GM12801 (cell line): ENCODE results near the gene GREM2.

Experiments
- CTCF ChIP-seq: IDR thresholded peaks from one replicate; pipeline ENCODE4 v1.5.1; 2011; ENCODE audit warnings: control low read depth; ENCODE audit not compliant: insufficient read length; ENCODE audit errors: extremely low read depth

GREM2 gene

GRCh38 chr1:240516069-240516468 lies 95.9 kb downstream of the GREM2 start:
- TF ChIP-seq CTCF: no peak

GRCh38 chr1:240515505-240515904 lies 96.5 kb downstream of the GREM2 start:
- no peak for TF ChIP-seq CTCF

GRCh38 chr1:240511789-240512188 lies 100.2 kb downstream of the GREM2 start:
- no peak for TF ChIP-seq CTCF

DNA sequence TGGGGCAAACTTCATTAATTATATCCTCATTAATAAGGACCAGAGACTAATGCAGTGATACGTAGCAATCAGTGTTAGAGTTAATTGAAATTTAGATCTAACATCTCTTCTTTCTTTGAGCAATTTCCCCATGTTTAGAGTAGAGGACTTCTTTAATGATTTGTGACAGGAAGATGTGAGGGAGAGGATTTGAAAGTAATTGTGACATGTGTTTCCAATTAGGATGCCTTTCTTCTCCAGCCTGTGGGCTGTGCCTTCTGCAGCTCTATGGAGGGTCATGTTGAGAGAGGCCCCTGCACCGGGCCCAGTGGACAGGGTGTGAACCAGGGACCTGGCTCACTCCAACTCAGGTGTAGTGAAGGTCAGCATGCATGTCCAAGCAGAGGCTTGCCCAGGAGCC lies 103.0 kb downstream of the GREM2 start:
- TF ChIP-seq CTCF: no peak

- no peak for TF ChIP-seq CTCF
These were observed 103.8 kb downstream of the GREM2 start for GRCh38 chr1:240508201-240508600.

GRCh38 chr1:240506176-240506575 lies 105.8 kb downstream of the GREM2 start:
- no peak for TF ChIP-seq CTCF

DNA sequence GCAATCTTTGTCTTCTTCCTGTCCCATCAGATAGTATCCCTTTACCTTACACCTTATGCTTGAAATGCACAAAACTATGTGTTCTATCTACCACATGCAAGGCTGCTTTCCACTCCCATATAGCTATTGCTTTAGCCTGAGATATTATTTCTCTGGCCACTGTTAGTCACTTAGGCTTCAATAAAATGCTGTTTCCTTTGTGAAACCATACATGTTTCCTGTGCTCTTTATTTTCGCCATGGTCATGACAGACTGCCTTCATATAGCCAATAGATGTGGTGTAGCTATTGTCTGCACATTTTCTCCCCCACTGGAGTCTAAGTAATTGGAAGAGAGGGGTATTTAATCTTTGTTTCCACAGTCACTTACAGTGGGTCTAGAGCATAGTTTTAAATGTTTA lies 108.4 kb downstream of the GREM2 start:
- no peak for TF ChIP-seq CTCF

- TF ChIP-seq CTCF: no peak
These were observed 108.9 kb downstream of the GREM2 start for GRCh38 chr1:240503036-240503435.
